C4-2B (cell line): ENCODE results near the gene TGM1.

Source experiments
- ZFX ChIP-seq: fragments of 450-650 bp; IDR thresholded peaks from 2 replicates; pipeline ENCODE4 v1.6.1; 2017
- TF ChIP-seq, protein P1 (sequence below): fragments of 450-650 bp; conservative IDR thresholded peaks from 2 replicates; pipeline ENCODE4 v1.5.1; 2017; ENCODE audit warnings: mild to moderate bottlenecking

DNA sequence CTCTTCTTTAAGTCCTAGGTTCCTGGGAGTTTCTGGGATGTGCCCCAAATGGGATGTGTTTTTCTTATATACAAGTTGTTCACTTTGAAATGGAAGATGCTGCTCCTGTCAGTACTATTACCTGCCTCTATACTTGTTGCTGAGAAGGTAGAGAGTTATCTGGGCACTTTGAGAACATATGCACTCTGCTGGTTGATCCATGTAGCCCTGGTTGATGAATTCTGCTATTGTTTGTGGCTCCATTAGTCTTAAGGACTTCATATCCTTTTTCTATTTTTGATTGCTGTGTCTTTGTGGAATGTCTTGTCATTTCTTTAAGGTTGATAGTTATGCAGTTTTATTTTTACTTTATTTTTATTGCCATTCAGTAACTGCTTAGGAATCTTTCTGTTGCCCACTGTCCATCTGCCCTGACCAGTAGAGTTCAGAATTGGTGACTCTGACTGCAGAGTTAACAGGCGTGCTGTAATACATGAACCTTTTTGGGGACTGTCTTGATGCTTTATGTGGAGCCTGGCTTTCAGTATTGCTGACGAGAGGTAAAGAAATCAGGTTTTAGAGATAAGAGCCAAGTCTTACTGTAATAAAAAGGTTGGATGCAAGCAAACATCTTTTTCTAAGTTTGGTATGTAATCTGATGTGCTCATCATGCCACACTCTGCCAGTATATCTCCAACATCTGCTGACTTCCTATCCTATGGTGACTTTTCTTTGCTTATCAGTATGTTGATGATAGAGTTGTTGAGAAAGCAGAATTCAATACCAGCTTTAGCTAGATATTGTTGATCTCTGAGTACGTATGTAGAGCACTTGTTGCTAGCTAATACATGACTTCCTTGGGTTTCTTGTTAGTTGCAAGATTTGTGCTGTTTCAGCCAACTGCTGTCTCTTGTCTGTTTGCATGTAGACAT is 28.6 kb downstream of the TGM1 start:
- TF ChIP-seq, protein P1, sequence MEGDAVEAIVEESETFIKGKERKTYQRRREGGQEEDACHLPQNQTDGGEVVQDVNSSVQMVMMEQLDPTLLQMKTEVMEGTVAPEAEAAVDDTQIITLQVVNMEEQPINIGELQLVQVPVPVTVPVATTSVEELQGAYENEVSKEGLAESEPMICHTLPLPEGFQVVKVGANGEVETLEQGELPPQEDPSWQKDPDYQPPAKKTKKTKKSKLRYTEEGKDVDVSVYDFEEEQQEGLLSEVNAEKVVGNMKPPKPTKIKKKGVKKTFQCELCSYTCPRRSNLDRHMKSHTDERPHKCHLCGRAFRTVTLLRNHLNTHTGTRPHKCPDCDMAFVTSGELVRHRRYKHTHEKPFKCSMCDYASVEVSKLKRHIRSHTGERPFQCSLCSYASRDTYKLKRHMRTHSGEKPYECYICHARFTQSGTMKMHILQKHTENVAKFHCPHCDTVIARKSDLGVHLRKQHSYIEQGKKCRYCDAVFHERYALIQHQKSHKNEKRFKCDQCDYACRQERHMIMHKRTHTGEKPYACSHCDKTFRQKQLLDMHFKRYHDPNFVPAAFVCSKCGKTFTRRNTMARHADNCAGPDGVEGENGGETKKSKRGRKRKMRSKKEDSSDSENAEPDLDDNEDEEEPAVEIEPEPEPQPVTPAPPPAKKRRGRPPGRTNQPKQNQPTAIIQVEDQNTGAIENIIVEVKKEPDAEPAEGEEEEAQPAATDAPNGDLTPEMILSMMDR = no peak
- TF ChIP-seq ZFX = no peak
